DOHH2 (cell line): ENCODE data around the gene CYP27A1.

Experiments used
- H3F3A ChIP-seq: fragments of 200-600 bp; sonication (generic), shearing (Covaris generic); 2 replicates; pipeline ENCODE4 v1.6.0; 2016; ENCODE audit warnings: antibody characterized with exemption, mild to moderate bottlenecking; ENCODE audit not compliant: control insufficient read depth, insufficient read depth
- H3K27ac ChIP-seq: fragments of 200-600 bp; sonication (generic); 2 replicates; pipeline ENCODE4 v1.5.1; 2014; ENCODE audit warnings: low read depth, mild to moderate bottlenecking, low read length, moderate library complexity
- H3K27me3 ChIP-seq: fragments of 200-600 bp; sonication (generic); 2 replicates; pipeline ENCODE4 v1.6.1; 2014; ENCODE audit warnings: mild to moderate bottlenecking, low read length, mixed read lengths; ENCODE audit not compliant: control insufficient read depth
- H3K36me3 ChIP-seq: fragments of 200-600 bp; sonication (generic); 2 replicates; pipeline ENCODE4 v1.6.1; 2014; ENCODE audit warnings: mild to moderate bottlenecking, low read length, moderate library complexity, mixed read lengths; ENCODE audit not compliant: control insufficient read depth
- H3K4me1 ChIP-seq: fragments of 200-600 bp; sonication (generic); 2 replicates; pipeline ENCODE4 v1.6.1; 2014; ENCODE audit warnings: mild to moderate bottlenecking, low read length, mixed read lengths; ENCODE audit not compliant: control insufficient read depth
- H3K4me2 ChIP-seq: fragments of 200-600 bp; sonication (generic); 2 replicates; pipeline ENCODE4 v1.6.0; 2014; ENCODE audit warnings: mild to moderate bottlenecking, low read length, moderate library complexity
- H3K4me3 ChIP-seq: fragments of 200-600 bp; sonication (generic); 2 replicates; pipeline ENCODE4 v1.5.1; 2014; ENCODE audit warnings: mild to moderate bottlenecking, low read length, mixed read lengths
- H3K79me2 ChIP-seq: fragments of 200-600 bp; sonication (generic); 2 replicates; pipeline ENCODE4 v1.6.1; 2014; ENCODE audit warnings: mild to moderate bottlenecking, low read length, mixed read lengths; ENCODE audit not compliant: control insufficient read depth
- H3K9me2 ChIP-seq: fragments of 200-600 bp; sonication (generic); replicated peaks from 2 replicates; pipeline ENCODE4 v1.6.1; 2014; ENCODE audit warnings: mild to moderate bottlenecking, low read length, mixed read lengths; ENCODE audit not compliant: control insufficient read depth
- H3K9me3 ChIP-seq: fragments of 200-600 bp; sonication (generic); 2 replicates; pipeline ENCODE4 v1.6.1; 2014; ENCODE audit warnings: antibody characterized with exemption, low read length, mixed read lengths; ENCODE audit not compliant: control insufficient read depth, insufficient read depth
- H4K20me1 ChIP-seq: fragments of 200-600 bp; sonication (generic); 2 replicates; pipeline ENCODE4 v1.6.0; 2014; ENCODE audit warnings: low read depth, mild to moderate bottlenecking, antibody characterized with exemption, low read length, moderate library complexity; ENCODE audit not compliant: control insufficient read depth, insufficient read depth
- CTCF ChIP-seq: fragments of 200-600 bp; sonication (generic); IDR thresholded peaks from one replicate; pipeline ENCODE4 v1.5.1; 2014; ENCODE audit warnings: antibody characterized with exemption, mild to moderate bottlenecking, low read depth, low read length; ENCODE audit not compliant: poor library complexity, severe bottlenecking
- EZH2phosphoT487 ChIP-seq: fragments of 200-600 bp; sonication (generic); IDR thresholded peaks from 2 replicates; pipeline ENCODE4 v1.6.1; 2017; ENCODE audit warnings: borderline replicate concordance, mild to moderate bottlenecking, antibody characterized with exemption, low read length, moderate library complexity, mixed read lengths

The CYP27A1 gene

GRCh38 chr2:218849721-218850120 lies 67.8 kb downstream of the CYP27A1 start:
- no peak overlapping the region for H3K4me3 ChIP-seq
- H3K27me3 ChIP-seq = peaks cover 16% of the 10 kb centered on the region
- no peaks in the 10 kb centered on the region for H4K20me1 ChIP-seq
- H3K9me3 ChIP-seq = no peaks in the 10 kb centered on the region
- TF ChIP-seq EZH2phosphoT487 (no peak), CTCF (no peak)
- no peaks in the 10 kb centered on the region for H3K9me2 ChIP-seq
- no peaks in the 10 kb centered on the region for H3K36me3 ChIP-seq
- no peaks in the 10 kb centered on the region for H3K4me1 ChIP-seq
- H3K27ac ChIP-seq = no peak overlapping the region
- H3K4me2 ChIP-seq = no peak overlapping the region
- 0 out of 2 replicates have a peak, but pooled peaks cover 4% of the 10 kb centered on the region for H3F3A ChIP-seq
- H3K79me2 ChIP-seq = no peaks in the 10 kb centered on the region

- no peak overlapping the region for H3K4me2 ChIP-seq
- H3K4me1 ChIP-seq = no peaks in the 10 kb centered on the region
Measured at GRCh38 chr2:218850796-218851195, 68.8 kb downstream of the CYP27A1 start.

GRCh38 chr2:218851286-218851685 lies 69.3 kb downstream of the CYP27A1 start:
- H3K27me3 ChIP-seq = peaks cover 29% of the 10 kb centered on the region
- H3K27ac ChIP-seq = no peak overlapping the region
- H3K4me2 ChIP-seq = no peak overlapping the region
- no peak overlapping the region for H3K4me3 ChIP-seq
- no peaks in the 10 kb centered on the region for H3K36me3 ChIP-seq
- H4K20me1 ChIP-seq = no peaks in the 10 kb centered on the region
- H3F3A ChIP-seq = no peaks in the 10 kb centered on the region
- peaks cover 1% of the 10 kb centered on the region; the same call in 1 of the 2 replicates for H3K4me1 ChIP-seq
- no peak for TF ChIP-seq EZH2phosphoT487
- H3K79me2 ChIP-seq = no peaks in the 10 kb centered on the region
- H3K9me2 ChIP-seq = no peaks in the 10 kb centered on the region
- H3K9me3 ChIP-seq = no peaks in the 10 kb centered on the region

More at GRCh38 chr2:218850796-218851195, 68.8 kb downstream of the CYP27A1 start:
- no peak overlapping the region for H3K27ac ChIP-seq
- no peaks in the 10 kb centered on the region for H3K79me2 ChIP-seq
- H3K4me3 ChIP-seq = no peak overlapping the region
- no peaks in the 10 kb centered on the region for H3K9me2 ChIP-seq
- no peaks in the 10 kb centered on the region for H3K9me3 ChIP-seq
- peaks cover 24% of the 10 kb centered on the region for H3K27me3 ChIP-seq
- H3K36me3 ChIP-seq = no peaks in the 10 kb centered on the region
- H4K20me1 ChIP-seq = no peaks in the 10 kb centered on the region
- H3F3A ChIP-seq = no peaks in the 10 kb centered on the region
- TF ChIP-seq EZH2phosphoT487 (no peak), CTCF (no peak)

DNA sequence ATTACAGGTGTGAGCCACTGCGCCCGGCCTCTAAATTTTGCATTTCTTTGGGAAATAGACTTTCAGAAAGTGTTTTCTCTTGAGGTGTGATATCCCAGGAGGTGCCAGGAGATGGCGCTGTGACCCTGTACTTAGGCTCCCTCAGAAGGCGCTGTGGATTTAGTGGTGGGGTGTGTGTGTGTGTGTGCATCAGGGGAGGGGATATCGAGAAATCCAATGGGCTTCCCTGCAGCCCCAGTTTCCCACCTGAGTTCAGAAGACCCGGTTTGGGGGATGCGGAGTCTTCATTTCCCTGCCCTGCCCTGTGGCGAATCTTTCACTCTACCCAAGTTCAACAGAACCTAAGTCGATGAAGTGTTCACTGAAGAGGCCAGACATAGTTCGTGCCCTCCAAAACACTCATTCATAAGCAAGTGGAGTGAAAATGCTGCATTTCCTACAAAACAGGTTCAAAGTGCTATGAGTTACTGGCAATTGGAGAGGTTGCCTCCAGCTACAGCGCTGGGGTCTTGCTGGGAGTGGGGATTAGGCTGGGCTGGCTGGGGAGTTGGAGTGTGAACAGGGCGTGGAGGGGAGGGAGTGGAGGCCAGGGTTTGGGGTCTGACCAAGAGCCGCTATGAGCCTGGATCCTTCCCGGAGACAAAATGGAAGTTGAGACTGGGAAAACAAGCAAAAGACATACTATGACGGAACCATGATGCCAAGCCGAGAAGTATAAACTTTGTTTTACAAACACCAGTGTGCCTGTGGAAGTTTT lies 71.1 kb downstream of the CYP27A1 start:
- Histone ChIP-seq H3K27me3 (peaks cover 46% of the 10 kb centered on the region), H3K27ac (no peak overlapping the region), H3F3A (no peaks in the 10 kb centered on the region), H3K9me3 (no peaks in the 10 kb centered on the region), H3K4me1 (peaks cover 5% of the 10 kb centered on the region; the same call in 1 of the 2 replicates), H3K36me3 (no peaks in the 10 kb centered on the region), H3K4me2 (no peak overlapping the region), H3K9me2 (no peaks in the 10 kb centered on the region), H3K79me2 (no peaks in the 10 kb centered on the region), H4K20me1 (no peaks in the 10 kb centered on the region), H3K4me3 (no peak overlapping the region)
- no peak for TF ChIP-seq EZH2phosphoT487
- peak; percentile 86 for TF ChIP-seq CTCF
